Measurements from ENCODE around the gene SETD1B.
A peak's percentile ranks its signal among the peaks of the same experiment; 100 is the strongest.

GRCh38 chr12:121799842-121800693 lies 3.7 kb upstream of the SETD1B start:
- TF ChIP-seq CTCF (IDR thresholded peaks at IDR 0.05) = no peak
- TF ChIP-seq POLR2A (IDR thresholded peaks at IDR 0.05) = peak in 1 of 2 donors; percentile 15
